Prostate gland (tissue), 2 donors: Measurements from ENCODE around the gene CELF1. TPM values are rescaled to one million over a fixed set of nuclear protein-coding genes. Genes with fewer than 3 reads are reported as not detected.
"Not testable (repeated sequence)": the region's sequence is repeated elsewhere in the genome, so short reads cannot be mapped to it uniquely, and the experiment has no call there.

Experiments
- DNase-seq: peaks from one replicate; pipeline ENCODE4 v3.0.0-alpha.2; 2019; ENCODE audit warnings: low spot score
- H3K27ac ChIP-seq, 2 donors: fragments of 200-600 bp; sonication (generic); 2 replicates each; pipeline ENCODE4 v1.5.1; 2017 to 2019
- H3K27me3 ChIP-seq: fragments of 200-600 bp; sonication (generic); replicated peaks from 2 replicates; pipeline ENCODE4 v1.5.1; 2019; ENCODE audit not compliant: insufficient read depth
- H3K36me3 ChIP-seq, 2 donors: fragments of 200-600 bp; sonication (generic); 1 replicate in 1 of 2; 2 replicates in 1 of 2; pipeline versions ENCODE4 v1.5.1 to v1.8.1; 2017 to 2019
- H3K4me1 ChIP-seq: fragments of 200-600 bp; sonication (generic); replicated peaks from 2 replicates; pipeline ENCODE4 v1.5.1; 2019
- H3K4me3 ChIP-seq, 2 donors: fragments of 200-600 bp; sonication (generic); 2 replicates each; pipeline ENCODE4 v1.5.1; 2017 to 2019
- H3K9me3 ChIP-seq: fragments of 200-600 bp; sonication (generic); 2 replicates; pipeline ENCODE4 v1.5.1; 2017
- CTCF ChIP-seq, 4 experiments: fragments of 200-600 bp in 2 of 4; fragments of 450-650 bp in 2 of 4; sonication (generic) in 2 of 4; IDR thresholded peaks; 1 replicate in 3 of 4; 2 replicates in 1 of 4; pipeline ENCODE4 v1.5.1; 2016 to 2019; ENCODE audit warnings: antibody characterized with exemption in 4 of 4, mild to moderate bottlenecking in 2 of 4, moderate library complexity in 2 of 4
- POLR2A ChIP-seq: fragments of 450-650 bp; IDR thresholded peaks from one replicate; pipeline ENCODE4 v1.6.1; 2016; ENCODE audit warnings: antibody characterized with exemption, mild to moderate bottlenecking
- POLR2AphosphoS5 ChIP-seq: sonication (generic); formaldehyde crosslinking; IDR thresholded peaks from one replicate; pipeline ENCODE4 v1.6.1; 2017; ENCODE audit warnings: antibody characterized with exemption
- WGBS: methylation state at CpG from one replicate; pipeline ENCODE4 v1.1.5; 2018; 5-methylcytosine and 5-hydroxymethylcytosine counted together
- intact Hi-C: fragments of 100-400 bp; cut with DNase I; formaldehyde crosslinking; loops from one replicate; pipeline ENCODE4 v1.14.2; 2022
- total RNA-seq, 2 donors: library from RNA; depleted of rRNA; stranded (reverse); fragments of >200 nt; gene quantifications; one replicate each; pipeline ENCODE4 v1.1.0, GENCODE V29; 2016

CELF1 gene
- total RNA-seq, 2 donors from 2014 or later, result 68.9 to 134 TPM

GRCh38 chr11:47466201-47466600 lies 86.7 kb downstream of the CELF1 start:
- no peak for TF ChIP-seq POLR2A
- no peaks in the 10 kb centered on the region for H3K9me3 ChIP-seq
- WGBS, result 29% methylated on average over 5 of the region's 5 CpGs
- no peaks in the 10 kb centered on the region for H3K36me3 ChIP-seq
- H3K4me3 ChIP-seq, result no peak overlapping the region
- H3K4me1 ChIP-seq, result peaks cover 8% of the 10 kb centered on the region
- intact Hi-C loops, result loop anchor here (5.0 kb wide), 1 partner anchor 86 kb away; the partner anchor contains the start of gene CELF1
- DNase-seq, result no peak
- H3K27me3 ChIP-seq, result no peaks in the 10 kb centered on the region
- H3K27ac ChIP-seq, result peak overlapping the region in 1 of 2 donors; percentile 9

GRCh38 chr11:47464483-47464882 lies 88.4 kb downstream of the CELF1 start:
- Histone ChIP-seq H3K4me3 (no peak overlapping the region), H3K4me1 (peaks cover 8% of the 10 kb centered on the region), H3K27me3 (no peaks in the 10 kb centered on the region), H3K27ac (no peak overlapping the region), H3K36me3 (no peaks in the 10 kb centered on the region), H3K9me3 (no peaks in the 10 kb centered on the region)
- no peak for DNase-seq
- 87% methylated on average over 5 of the region's 5 CpGs for WGBS
- intact Hi-C loops, result no loop called here
- no peak for TF ChIP-seq POLR2A
- TF ChIP-seq CTCF (IDR thresholded peaks at IDR 0.05), result no peak
- TF ChIP-seq POLR2AphosphoS5, result no peak

GRCh38 chr11:47461876-47462275 lies 91.1 kb downstream of the CELF1 start:
- 96% methylated on average over 7 of the region's 7 CpGs for WGBS

GRCh38 chr11:47460571-47461235 lies 92.2 kb downstream of the CELF1 start:
- 87% methylated on average over 2 of the region's 2 CpGs for WGBS
- no peaks in the 10 kb centered on the region for H3K36me3 ChIP-seq

More at GRCh38 chr11:47461876-47462275, 91.1 kb downstream of the CELF1 start:
- H3K36me3 ChIP-seq, result no peaks in the 10 kb centered on the region
- TF ChIP-seq CTCF (IDR thresholded peaks at IDR 0.05), result no peak
- TF ChIP-seq POLR2AphosphoS5, result no peak
- no peak overlapping the region for H3K27ac ChIP-seq
- peaks cover under 1% of the 10 kb centered on the region for H3K4me1 ChIP-seq
- no peak for DNase-seq
- intact Hi-C loops, result no loop called here
- no peaks in the 10 kb centered on the region for H3K9me3 ChIP-seq
- no peak overlapping the region for H3K4me3 ChIP-seq
- no peaks in the 10 kb centered on the region for H3K27me3 ChIP-seq

GRCh38 chr11:47454258-47454671 lies 98.7 kb downstream of the CELF1 start:
- intact Hi-C loops, result loop anchor here (5.0 kb wide), 1 partner anchor 82 kb away; no protein-coding TSS in a partner anchor
- not testable (repeated sequence) for H3K4me1 ChIP-seq, H3K27me3 ChIP-seq, H3K9me3 ChIP-seq, H3K27ac ChIP-seq, H3K36me3 ChIP-seq, H3K4me3 ChIP-seq
- TF ChIP-seq POLR2AphosphoS5 (peak; percentile 45), CTCF (IDR thresholded peaks at IDR 0.05) (peak; percentile 40 to 70 (median 54))
- peak; percentile 63 for DNase-seq
- 21% methylated on average over 8 of the region's 8 CpGs for WGBS

More at GRCh38 chr11:47460571-47461235, 92.2 kb downstream of the CELF1 start:
- H3K4me1 ChIP-seq, result no peaks in the 10 kb centered on the region
- no peaks in the 10 kb centered on the region for H3K27me3 ChIP-seq
- TF ChIP-seq POLR2A (no peak), CTCF (IDR thresholded peaks at IDR 0.05) (no peak)
- no peak for DNase-seq
- H3K27ac ChIP-seq, result no peak overlapping the region
- H3K4me3 ChIP-seq, result no peak overlapping the region
- H3K9me3 ChIP-seq, result no peaks in the 10 kb centered on the region
- intact Hi-C loops, result no loop called here
